Activated T-cell treated with anti-CD3 and anti-CD28 coated beads for 4 hours (primary cell): ENCODE measurements around the gene CDK10.

ENCODE experiments used
- DNase-seq: peaks from one replicate; pipeline ENCODE4 v3.0.0-alpha.2; 2020

The CDK10 gene

DNA sequence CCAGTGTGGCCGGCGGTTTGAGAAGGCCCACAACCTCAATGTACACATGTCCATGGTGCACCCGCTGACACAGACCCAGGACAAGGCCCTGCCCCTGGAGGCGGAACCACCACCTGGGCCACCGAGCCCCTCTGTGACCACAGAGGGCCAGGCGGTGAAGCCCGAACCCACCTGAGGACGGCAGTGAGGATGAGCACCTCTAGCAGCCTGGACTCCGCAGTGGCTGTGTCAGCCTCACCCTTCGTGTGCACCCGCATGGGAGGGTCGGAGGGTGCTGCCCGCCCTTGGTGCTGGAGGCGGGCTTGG lies 51.5 kb downstream of the CDK10 start:
- no peak for DNase-seq

- no peak for DNase-seq
Measured at GRCh38 chr16:89738538-89739317, 52.2 kb downstream of the CDK10 start.

GRCh38 chr16:89739383-89739782 lies 52.9 kb downstream of the CDK10 start:
- no peak for DNase-seq

DNA sequence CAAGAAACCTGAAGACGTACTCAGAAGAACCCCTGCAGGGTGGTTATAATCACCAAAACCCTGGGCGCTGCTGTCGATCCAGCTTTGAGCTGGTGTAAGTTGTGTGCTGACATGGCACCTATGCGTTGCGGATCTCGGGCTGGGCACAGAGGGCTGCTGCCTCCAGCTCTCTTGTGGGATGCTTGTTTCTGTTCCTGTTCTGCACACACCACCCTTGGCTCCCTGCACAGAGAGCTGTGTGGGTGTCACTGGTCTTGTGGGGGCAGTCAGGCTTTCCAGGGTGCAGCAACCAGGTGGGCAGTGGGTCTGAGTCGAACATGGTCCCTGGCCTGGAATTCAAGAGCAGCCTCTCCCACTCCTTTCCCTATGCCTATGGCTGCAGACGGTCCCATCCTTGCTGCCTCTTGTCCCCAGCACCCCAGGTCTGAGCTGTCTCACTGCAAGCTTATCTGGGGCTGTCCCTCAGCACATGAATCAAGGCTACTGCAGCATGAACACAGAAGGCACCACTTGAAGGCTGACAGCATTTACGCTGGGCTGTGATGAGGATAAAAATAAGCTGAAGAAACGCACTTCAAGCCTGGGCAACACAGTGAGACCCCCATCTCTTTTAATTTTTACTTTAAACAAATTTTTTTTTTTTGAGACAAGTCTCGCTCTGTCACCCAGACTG lies 55.0 kb downstream of the CDK10 start:
- no peak for DNase-seq

DNA sequence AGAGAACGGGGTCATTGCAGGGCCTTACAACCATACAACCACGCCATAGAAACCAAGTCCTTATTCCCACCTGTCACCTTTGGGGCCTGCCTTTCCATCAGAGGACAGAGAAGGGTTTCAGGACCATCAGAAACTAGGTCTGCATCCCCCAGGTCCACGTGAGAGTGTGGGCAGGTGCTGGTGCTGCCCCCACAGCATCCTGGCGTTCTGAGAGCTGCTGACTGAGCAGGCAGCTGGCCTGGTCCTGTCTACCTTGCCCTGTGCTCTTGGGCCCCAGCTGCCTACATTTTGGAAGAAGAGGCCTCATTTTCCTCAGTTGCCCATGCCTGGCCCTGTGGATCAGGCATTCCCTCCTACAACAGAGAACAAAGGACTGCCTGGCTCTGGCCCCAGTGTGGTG lies 56.5 kb downstream of the CDK10 start:
- DNase-seq: no peak

GRCh38 chr16:89744813-89745212 lies 58.3 kb downstream of the CDK10 start:
- DNase-seq: no peak
